A549 (cell line): ENCODE data around the gene JUP. TPM values are rescaled to one million over a fixed set of nuclear protein-coding genes. Genes with fewer than 3 reads are reported as not detected.

Experiments used
- ATAC-seq, 2 experiments: fragments of 200-7000 bp in 1 of 2; fragments of >200 bp in 1 of 2; cut with Nextera tagmentation in 1 of 2; cut with Tn5 transposase in 1 of 2; 3 replicates each; pipeline versions ENCODE4 v1.8.0 to v1.9.1; 2018 to 2020; ENCODE audit warnings: mild to moderate bottlenecking in 1 of 2, moderate library complexity in 1 of 2
- CTCF ChIA-PET: fragments of 300-600 bp; sonication (Branson Sonifier 250); formaldehyde crosslinking; extraction: SDS; loops from one replicate; lab custom pipeline; 2021; ENCODE audit warnings: antibody characterized with exemption, inconsistent platforms; lab: Yijun Ruan, JAX
- POLR2A ChIA-PET: fragments of 350-600 bp; formaldehyde crosslinking; extraction: SDS; loops from one replicate; lab custom pipeline; 2021; ENCODE audit warnings: antibody characterized with exemption, inconsistent platforms; lab: Yijun Ruan, JAX
- DNase-seq, 2 experiments: peaks; one replicate each; pipeline versions ENCODE4 v3.0.0 to v3.0.0-alpha.2; 2011 to 2016; ENCODE audit warnings: low read depth in 1 of 2, low spot score in 1 of 2
- FAIRE-seq: peaks from 2 replicates; lab custom pipeline; 2011; peaks lifted over from hg19 to GRCh38; lab: Jason Lieb, UNC
- H3K27ac ChIP-seq, 2 experiments: fragments of >200 bp; sonication (Bioruptor Twin); formaldehyde crosslinking; 3 replicates each; pipeline ENCODE4 v1.5.1; 2016 to 2017
- H3K4me1 ChIP-seq: fragments of >200 bp; sonication (Bioruptor Twin); formaldehyde crosslinking; 3 replicates; pipeline ENCODE4 v1.6.1; 2016
- H3K4me2 ChIP-seq: fragments of >200 bp; sonication (Bioruptor Twin); formaldehyde crosslinking; 3 replicates; pipeline ENCODE4 v1.6.1; 2016
- H3K4me3 ChIP-seq: fragments of >200 bp; sonication (Bioruptor Twin); formaldehyde crosslinking; 3 replicates; pipeline ENCODE4 v1.5.1; 2016
- H3K9me3 ChIP-seq: fragments of >200 bp; sonication (Bioruptor Twin); formaldehyde crosslinking; 3 replicates; pipeline ENCODE4 v1.6.1; 2016
- CBX8 ChIP-seq: fragments of 200-600 bp; sonication (generic); IDR thresholded peaks from 2 replicates; pipeline ENCODE4 v1.6.1; 2016
- CHD4 ChIP-seq: fragments of 200-600 bp; sonication (generic); IDR thresholded peaks from 2 replicates; pipeline ENCODE4 v1.6.1; 2016; ENCODE audit warnings: antibody characterized with exemption, mild to moderate bottlenecking, borderline replicate concordance
- EHF ChIP-seq: fragments of 250-450 bp; sonication (Bioruptor Pico); IDR thresholded peaks from 2 replicates; pipeline ENCODE4 v1.5.0; 2020; ENCODE audit warnings: mild to moderate bottlenecking
- EP300 ChIP-seq, 2 experiments: fragments of >200 bp; sonication (Bioruptor Twin); formaldehyde crosslinking; IDR thresholded peaks; 2 replicates in 1 of 2; 3 replicates in 1 of 2; pipeline ENCODE4 v1.6.1; 2016 to 2017
- FOSB ChIP-seq: fragments of 250-450 bp; sonication (Bioruptor Pico); IDR thresholded peaks from 2 replicates; pipeline ENCODE4 v1.5.0; 2020; ENCODE audit warnings: mild to moderate bottlenecking, moderate library complexity
- FOSL2 ChIP-seq, 2 experiments: fragments of 450-650 bp in 1 of 2; fragments of >200 bp in 1 of 2; sonication (Bioruptor Twin) in 1 of 2; formaldehyde crosslinking; IDR thresholded peaks; 2 replicates each; pipeline versions ENCODE4 v1.5.0 to v1.6.1; 2016 to 2020; ENCODE audit warnings: mild to moderate bottlenecking in 1 of 2, moderate library complexity in 1 of 2
- FOXS1 ChIP-seq: fragments of 250-450 bp; sonication (Bioruptor Pico); IDR thresholded peaks from 2 replicates; pipeline ENCODE4 v1.5.0; 2020; ENCODE audit warnings: mild to moderate bottlenecking, moderate library complexity
- GATA3 ChIP-seq: IDR thresholded peaks from 2 replicates; pipeline ENCODE4 v1.6.1; 2012; ENCODE audit warnings: borderline replicate concordance
- HEYL ChIP-seq: fragments of 250-450 bp; sonication (Bioruptor Pico); IDR thresholded peaks from 2 replicates; pipeline ENCODE4 v1.8.0; 2021; ENCODE audit warnings: mild to moderate bottlenecking, moderate library complexity
- HOXA7 ChIP-seq: fragments of 250-450 bp; sonication (Bioruptor Pico); IDR thresholded peaks from 2 replicates; pipeline ENCODE4 v1.5.0; 2020; ENCODE audit warnings: mild to moderate bottlenecking, moderate library complexity
- HOXB5 ChIP-seq: fragments of 250-450 bp; sonication (Bioruptor Pico); IDR thresholded peaks from 2 replicates; pipeline ENCODE4 v1.5.0; 2020; ENCODE audit warnings: mild to moderate bottlenecking, moderate library complexity
- JUN ChIP-seq, 2 experiments: fragments of >200 bp; sonication (Bioruptor Twin); formaldehyde crosslinking; IDR thresholded peaks; 2 replicates in 1 of 2; 3 replicates in 1 of 2; pipeline ENCODE4 v1.6.1; 2016 to 2017
- JUNB ChIP-seq: fragments of >200 bp; sonication (Bioruptor Twin); formaldehyde crosslinking; IDR thresholded peaks from 2 replicates; pipeline ENCODE4 v1.6.1; 2016
- KDM1A ChIP-seq: fragments of 200-600 bp; sonication (generic); IDR thresholded peaks from 2 replicates; pipeline ENCODE4 v1.6.1; 2016; ENCODE audit warnings: low read depth, mild to moderate bottlenecking
- MAZ ChIP-seq: fragments of 150-350 bp; IDR thresholded peaks from 2 replicates; pipeline ENCODE4 v1.6.1; 2014; ENCODE audit warnings: antibody characterized with exemption, low read depth, low read length, borderline replicate concordance
- NR3C1 ChIP-seq: fragments of >200 bp; sonication (Bioruptor Twin); formaldehyde crosslinking; IDR thresholded peaks from 3 replicates; pipeline ENCODE4 v1.6.1; 2017
- POLR2A ChIP-seq: IDR thresholded peaks from 2 replicates; pipeline ENCODE4 v1.6.1; 2012; ENCODE audit warnings: mild to moderate bottlenecking, low read length
- RFX5 ChIP-seq: fragments of 450-650 bp; IDR thresholded peaks from 2 replicates; pipeline ENCODE4 v1.7.1; 2014; ENCODE audit warnings: antibody characterized with exemption, mild to moderate bottlenecking, moderate library complexity
- RNF2 ChIP-seq: fragments of 200-600 bp; sonication (generic); IDR thresholded peaks from 2 replicates; pipeline ENCODE4 v1.6.1; 2016; ENCODE audit warnings: low read depth, mild to moderate bottlenecking, antibody characterized with exemption, moderate library complexity, borderline replicate concordance
- TFCP2L1 ChIP-seq: fragments of 250-450 bp; sonication (Bioruptor Pico); IDR thresholded peaks from 2 replicates; pipeline ENCODE4 v1.5.0; 2021; ENCODE audit warnings: mild to moderate bottlenecking
- TP53 ChIP-seq: fragments of 250-450 bp; sonication (Bioruptor Pico); IDR thresholded peaks from 2 replicates; pipeline ENCODE4 v1.5.0; 2021; ENCODE audit warnings: mild to moderate bottlenecking, moderate library complexity
- ZNF302 ChIP-seq: fragments of 250-450 bp; sonication (Bioruptor Pico); IDR thresholded peaks from 2 replicates; pipeline ENCODE4 v1.9.0; 2021; ENCODE audit warnings: inconsistent platforms, mild to moderate bottlenecking, moderate library complexity
- WGBS: methylation state at CpG from one replicate; pipeline ENCODE4 v1.1.6; 2017; ENCODE audit errors: missing lambda C conversion rate; 5-methylcytosine and 5-hydroxymethylcytosine counted together
- polyA plus RNA-seq, 4 experiments: library from polyadenylated mRNA; depleted of rRNA in 3 of 4; stranded (reverse); fragments of >200 nt; fragmentation: RNase III in 1 of 4; extraction: RNeasy Plus Mini Kit Qiagen cat#74134 plus additional on column Dnase treatment in 1 of 4; gene quantifications; 2 replicates in 3 of 4; 3 replicates in 1 of 4; pipeline ENCODE4 v1.2.3, GENCODE V29; 2011 to 2017
- TF ChIP-seq, protein P1 (sequence below): fragments of 250-450 bp; sonication (Bioruptor Pico); IDR thresholded peaks from 2 replicates; pipeline ENCODE4 v1.5.0; 2020; ENCODE audit warnings: low read depth, mild to moderate bottlenecking, moderate library complexity
- TF ChIP-seq, protein P2 (sequence below): IDR thresholded peaks from 2 replicates; pipeline ENCODE4 v1.6.1; 2012; ENCODE audit warnings: low read depth, borderline replicate concordance
- TF ChIP-seq, protein P3 (sequence below): fragments of >200 bp; sonication (Bioruptor Twin); formaldehyde crosslinking; IDR thresholded peaks from 3 replicates; pipeline ENCODE4 v1.5.1; 2016
- TF ChIP-seq, protein P4 (sequence below): IDR thresholded peaks from 2 replicates; pipeline ENCODE4 v1.6.1; 2012
- TF ChIP-seq, protein P5 (sequence below): fragments of 250-450 bp; sonication (Bioruptor Pico); IDR thresholded peaks from 2 replicates; pipeline ENCODE4 v1.5.0; 2021; ENCODE audit warnings: mild to moderate bottlenecking, moderate library complexity, borderline replicate concordance
- TF ChIP-seq, protein P6 (sequence below): fragments of 450-650 bp; IDR thresholded peaks from 2 replicates; pipeline ENCODE4 v1.6.1; 2014; ENCODE audit warnings: antibody characterized with exemption

The JUP gene
- polyA plus RNA-seq, 2 of the 4 experiments (the other 2 are of a cell fraction) = 54.8 to 107 TPM

DNA sequence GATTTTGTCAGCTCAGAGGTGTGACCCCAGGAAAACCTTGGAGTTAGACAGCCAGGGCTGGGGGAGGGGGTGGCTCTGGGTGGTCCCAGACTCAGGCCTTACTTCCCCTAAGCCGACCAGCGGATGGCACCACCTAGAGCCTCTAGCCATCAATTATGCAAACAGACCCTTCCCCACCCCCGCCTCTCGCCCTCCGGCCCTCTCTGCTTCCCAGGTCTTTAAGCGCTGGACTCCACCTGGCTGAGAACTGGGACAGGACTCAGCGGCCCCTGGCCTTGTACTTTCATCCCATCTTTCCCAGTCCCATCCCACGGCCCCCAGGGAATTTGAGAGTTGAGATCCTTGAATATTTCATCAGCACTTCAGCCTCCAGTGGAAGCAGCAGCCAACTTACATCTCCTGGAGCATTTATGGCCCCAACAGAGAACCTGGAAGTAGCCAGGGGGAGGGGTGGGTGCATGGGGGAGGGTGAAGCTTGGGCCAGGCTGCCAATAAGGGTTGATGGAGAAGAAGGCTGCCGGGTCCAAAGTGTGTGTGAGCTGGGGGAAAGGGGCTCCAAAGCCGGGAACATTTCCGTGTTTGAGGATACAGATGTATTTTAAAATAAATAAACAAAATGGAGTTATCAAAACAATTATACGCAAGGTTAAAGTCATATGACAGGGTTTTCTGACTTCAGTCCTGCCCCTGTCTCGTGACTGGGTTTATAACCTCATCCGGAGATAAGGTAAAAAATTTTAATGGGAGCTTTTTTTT, 7.5 kb upstream of the JUP start (continued):
- TF ChIP-seq FOXS1 (CRISPR knock-in tag) (no peak), FOSB (CRISPR knock-in tag) (peak; percentile 61; the same call in 1 of the 2 replicates), HOXB5 (CRISPR knock-in tag) (peak; percentile 65; the same call in 1 of the 2 replicates), HOXA7 (CRISPR knock-in tag) (no peak), HEYL (CRISPR knock-in tag) (no peak), NR3C1 (no peak), RFX5 (no peak)
- TF ChIP-seq, protein P1, sequence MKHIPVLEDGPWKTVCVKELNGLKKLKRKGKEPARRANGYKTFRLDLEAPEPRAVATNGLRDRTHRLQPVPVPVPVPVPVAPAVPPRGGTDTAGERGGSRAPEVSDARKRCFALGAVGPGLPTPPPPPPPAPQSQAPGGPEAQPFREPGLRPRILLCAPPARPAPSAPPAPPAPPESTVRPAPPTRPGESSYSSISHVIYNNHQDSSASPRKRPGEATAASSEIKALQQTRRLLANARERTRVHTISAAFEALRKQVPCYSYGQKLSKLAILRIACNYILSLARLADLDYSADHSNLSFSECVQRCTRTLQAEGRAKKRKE = no peak

DNA sequence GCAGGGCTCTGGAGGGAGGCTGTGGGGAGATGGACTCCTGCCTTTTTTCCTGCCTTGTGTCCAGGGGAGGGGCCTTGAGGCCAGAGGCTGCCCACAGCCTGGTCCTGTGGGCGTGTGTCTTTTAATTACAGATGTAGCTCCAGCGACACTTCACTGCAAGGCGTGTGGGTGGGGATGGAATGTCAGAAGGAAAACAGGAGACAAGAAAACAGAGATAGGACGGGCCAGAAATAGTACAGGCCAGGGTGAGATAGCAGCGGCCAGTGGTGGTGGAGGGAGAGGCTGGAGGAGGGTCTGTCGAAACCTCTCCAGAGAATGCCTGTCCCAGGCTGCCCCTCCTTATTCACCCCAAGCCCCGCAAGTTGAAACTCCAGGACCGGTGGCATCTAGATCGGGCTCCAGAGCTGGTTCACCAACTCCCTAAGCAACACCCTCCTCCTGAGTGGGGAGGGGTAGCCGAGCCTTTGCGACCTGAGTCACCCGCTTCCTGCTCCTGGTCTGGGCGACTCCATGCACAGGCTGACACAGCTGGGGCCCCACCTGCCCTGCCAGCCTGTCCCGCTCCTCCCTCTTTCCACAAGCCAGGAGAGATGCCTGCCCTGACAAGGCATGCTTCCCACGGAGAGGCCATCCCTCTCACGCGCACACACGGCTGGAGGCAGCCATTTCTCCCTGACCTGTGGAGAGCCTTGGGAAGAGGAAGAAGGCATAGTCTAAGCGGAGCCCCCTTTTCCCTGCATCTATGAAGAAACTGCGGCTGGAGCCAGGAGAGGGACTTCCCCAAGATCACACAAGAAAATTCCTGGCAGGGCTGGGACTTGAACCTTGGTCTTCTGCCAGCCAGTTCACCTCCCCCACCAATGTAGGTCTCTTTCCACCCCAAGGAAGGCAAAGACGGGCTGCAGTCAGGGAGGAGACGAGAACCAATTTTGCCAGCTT, 6.6 kb upstream of the JUP start:
- FAIRE-seq = no peak
- POLR2A ChIA-PET = interaction anchor here (0.8 to 3.1 kb wide), 7 partner anchors 9 to 104 kb away, joined by 3 to 18 read pairs (median 5); partner anchors contain the start of gene HAP1

More for the DNA sequence above, 6.6 kb upstream of the JUP start:
- no peaks in the 10 kb centered on the region for H3K9me3 ChIP-seq
- TF ChIP-seq KDM1A (no peak), FOSL2 (IDR thresholded peaks at IDR 0.05) (no peak), FOSL2 (CRISPR knock-in tag; IDR thresholded peaks at IDR 0.05) (peak; percentile 86), CHD4 (no peak; the same call in 1 of the 2 replicates), POLR2A (peak; percentile 33), NR3C1 (no peak), HOXB5 (CRISPR knock-in tag) (no peak; the same call in 1 of the 2 replicates), TFCP2L1 (CRISPR knock-in tag) (peak; percentile 53; the same call in 1 of the 2 replicates), EHF (CRISPR knock-in tag) (no peak), JUNB (no peak), EP300 (IDR thresholded peaks at IDR 0.05) (no peak), ZNF302 (CRISPR knock-in tag) (no peak), RNF2 (no peak), MAZ (0 out of 2 replicates have a peak, but pooled peaks have one; percentile 47), JUN (IDR thresholded peaks at IDR 0.05) (peak; percentile 5 to 48; a peak in 2 of 5 replicates), TP53 (CRISPR knock-in tag) (no peak), GATA3 (peak; percentile 64), CBX8 (no peak)
- TF ChIP-seq, protein P2, sequence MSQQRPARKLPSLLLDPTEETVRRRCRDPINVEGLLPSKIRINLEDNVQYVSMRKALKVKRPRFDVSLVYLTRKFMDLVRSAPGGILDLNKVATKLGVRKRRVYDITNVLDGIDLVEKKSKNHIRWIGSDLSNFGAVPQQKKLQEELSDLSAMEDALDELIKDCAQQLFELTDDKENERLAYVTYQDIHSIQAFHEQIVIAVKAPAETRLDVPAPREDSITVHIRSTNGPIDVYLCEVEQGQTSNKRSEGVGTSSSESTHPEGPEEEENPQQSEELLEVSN = no peak
- TF ChIP-seq, protein P3, sequence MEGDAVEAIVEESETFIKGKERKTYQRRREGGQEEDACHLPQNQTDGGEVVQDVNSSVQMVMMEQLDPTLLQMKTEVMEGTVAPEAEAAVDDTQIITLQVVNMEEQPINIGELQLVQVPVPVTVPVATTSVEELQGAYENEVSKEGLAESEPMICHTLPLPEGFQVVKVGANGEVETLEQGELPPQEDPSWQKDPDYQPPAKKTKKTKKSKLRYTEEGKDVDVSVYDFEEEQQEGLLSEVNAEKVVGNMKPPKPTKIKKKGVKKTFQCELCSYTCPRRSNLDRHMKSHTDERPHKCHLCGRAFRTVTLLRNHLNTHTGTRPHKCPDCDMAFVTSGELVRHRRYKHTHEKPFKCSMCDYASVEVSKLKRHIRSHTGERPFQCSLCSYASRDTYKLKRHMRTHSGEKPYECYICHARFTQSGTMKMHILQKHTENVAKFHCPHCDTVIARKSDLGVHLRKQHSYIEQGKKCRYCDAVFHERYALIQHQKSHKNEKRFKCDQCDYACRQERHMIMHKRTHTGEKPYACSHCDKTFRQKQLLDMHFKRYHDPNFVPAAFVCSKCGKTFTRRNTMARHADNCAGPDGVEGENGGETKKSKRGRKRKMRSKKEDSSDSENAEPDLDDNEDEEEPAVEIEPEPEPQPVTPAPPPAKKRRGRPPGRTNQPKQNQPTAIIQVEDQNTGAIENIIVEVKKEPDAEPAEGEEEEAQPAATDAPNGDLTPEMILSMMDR = no peak
- TF ChIP-seq, protein P4, sequence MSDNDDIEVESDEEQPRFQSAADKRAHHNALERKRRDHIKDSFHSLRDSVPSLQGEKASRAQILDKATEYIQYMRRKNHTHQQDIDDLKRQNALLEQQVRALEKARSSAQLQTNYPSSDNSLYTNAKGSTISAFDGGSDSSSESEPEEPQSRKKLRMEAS = peak; percentile 78; the same call in 1 of the 2 replicates
- TF ChIP-seq, protein P5, sequence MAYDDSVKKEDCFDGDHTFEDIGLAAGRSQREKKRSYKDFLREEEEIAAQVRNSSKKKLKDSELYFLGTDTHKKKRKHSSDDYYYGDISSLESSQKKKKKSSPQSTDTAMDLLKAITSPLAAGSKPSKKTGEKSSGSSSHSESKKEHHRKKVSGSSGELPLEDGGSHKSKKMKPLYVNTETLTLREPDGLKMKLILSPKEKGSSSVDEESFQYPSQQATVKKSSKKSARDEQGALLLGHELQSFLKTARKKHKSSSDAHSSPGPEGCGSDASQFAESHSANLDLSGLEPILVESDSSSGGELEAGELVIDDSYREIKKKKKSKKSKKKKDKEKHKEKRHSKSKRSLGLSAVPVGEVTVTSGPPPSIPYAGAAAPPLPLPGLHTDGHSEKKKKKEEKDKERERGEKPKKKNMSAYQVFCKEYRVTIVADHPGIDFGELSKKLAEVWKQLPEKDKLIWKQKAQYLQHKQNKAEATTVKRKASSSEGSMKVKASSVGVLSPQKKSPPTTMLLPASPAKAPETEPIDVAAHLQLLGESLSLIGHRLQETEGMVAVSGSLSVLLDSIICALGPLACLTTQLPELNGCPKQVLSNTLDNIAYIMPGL (CRISPR knock-in tag) = no peak
- TF ChIP-seq, protein P6, sequence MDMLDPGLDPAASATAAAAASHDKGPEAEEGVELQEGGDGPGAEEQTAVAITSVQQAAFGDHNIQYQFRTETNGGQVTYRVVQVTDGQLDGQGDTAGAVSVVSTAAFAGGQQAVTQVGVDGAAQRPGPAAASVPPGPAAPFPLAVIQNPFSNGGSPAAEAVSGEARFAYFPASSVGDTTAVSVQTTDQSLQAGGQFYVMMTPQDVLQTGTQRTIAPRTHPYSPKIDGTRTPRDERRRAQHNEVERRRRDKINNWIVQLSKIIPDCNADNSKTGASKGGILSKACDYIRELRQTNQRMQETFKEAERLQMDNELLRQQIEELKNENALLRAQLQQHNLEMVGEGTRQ = no peak
- TF ChIP-seq, all 56 proteins: peak for 7
- H3K4me2 ChIP-seq = peak overlapping the region; percentile 73
- H3K4me3 ChIP-seq = peak overlapping the region; percentile 20
- ATAC-seq (peak; percentile 86 to 89), DNase-seq (peak; percentile 68 to 93)
- 2% methylated on average over 22 of the region's 22 CpGs for WGBS
- H3K27ac ChIP-seq = peak overlapping the region; percentile 86 to 92
- CTCF ChIA-PET = interaction anchor here (1.1 to 96.0 kb wide), 3 partner anchors 5 to 167 kb away, joined by 4 to 3262 read pairs (median 3262); partner anchors contain the start of genes FKBP10, GAST, HAP1 and JUP
- peaks cover 49% of the 10 kb centered on the region for H3K4me1 ChIP-seq
